Endothelial cell of umbilical vein (primary cell): ENCODE measurements around the gene ZNF778. TPM values are rescaled to one million over a fixed set of nuclear protein-coding genes. Genes with fewer than 3 reads are reported as not detected.
A peak's percentile ranks its signal among the peaks of the same experiment; 100 is the strongest.

ENCODE experiments used
- BruUV-seq: library from RNA; stranded (reverse); fragments of 400-500 nt; replicated peaks from 2 replicates; lab custom pipeline; 2021; lab: Mats Ljungman, UMichigan
- CTCF ChIA-PET: fragments of 300-600, 350-600 bp; sonication (Branson Sonifier 250); formaldehyde crosslinking; loops from one replicate; lab custom pipeline; 2021; ENCODE audit warnings: antibody characterized with exemption, inconsistent platforms; lab: Charles Lee
- POLR2A ChIA-PET: fragments of 300-600, 350-600 bp; sonication (Branson Sonifier 250); formaldehyde crosslinking; loops from one replicate; lab custom pipeline; 2021; ENCODE audit warnings: antibody characterized with exemption, inconsistent platforms; lab: Charles Lee
- DNase-seq: peaks from one replicate; pipeline ENCODE4 v3.0.0-alpha.2; 2011; ENCODE audit warnings: low read depth, low spot score
- FAIRE-seq: peaks from 2 replicates; lab custom pipeline; 2011; peaks lifted over from hg19 to GRCh38; lab: Jason Lieb, UNC
- H2AFZ ChIP-seq: 2 replicates; pipeline ENCODE4 v1.6.0; 2012; ENCODE audit warnings: low read depth, low read length, control low read depth, inconsistent platforms
- H3K27ac ChIP-seq: 2 replicates; pipeline ENCODE4 v1.5.1; 2011; ENCODE audit warnings: low read depth, mild to moderate bottlenecking, control low read depth, low read length, moderate library complexity; ENCODE audit not compliant: insufficient read depth
- H3K27me3 ChIP-seq, 2 experiments: 2 replicates each; pipeline versions ENCODE4 v1.6.0 to v1.6.1; 2011; ENCODE audit warnings: low read length in 2 of 2, mixed read lengths in 1 of 2; ENCODE audit not compliant: control insufficient read depth in 2 of 2, insufficient read depth in 2 of 2
- H3K36me3 ChIP-seq, 2 experiments: 2 replicates in 1 of 2; 3 replicates in 1 of 2; pipeline ENCODE4 v1.5.1; 2011; ENCODE audit warnings: low read length in 2 of 2, mild to moderate bottlenecking in 1 of 2, moderate library complexity in 1 of 2; ENCODE audit not compliant: control insufficient read depth in 2 of 2, insufficient read depth in 2 of 2; ENCODE audit errors: extremely low read depth in 1 of 2
- H3K4me1 ChIP-seq: 3 replicates; pipeline ENCODE4 v1.5.1; 2011; ENCODE audit warnings: mild to moderate bottlenecking, low read length; ENCODE audit not compliant: control insufficient read depth, insufficient read depth; ENCODE audit errors: extremely low read depth
- H3K4me2 ChIP-seq: 2 replicates; pipeline ENCODE4 v1.6.1; 2011; ENCODE audit warnings: low read length, control low read depth, mixed read lengths; ENCODE audit not compliant: insufficient read depth
- H3K4me3 ChIP-seq, 3 experiments: fragments of 200-600 bp in 1 of 3; sonication (generic), shearing (Covaris generic) in 1 of 3; replicated peaks in 1 of 3; 2 replicates each; pipeline ENCODE4 v1.5.1; 2011 to 2016; ENCODE audit warnings: control low read depth in 3 of 3, low read length in 3 of 3, mild to moderate bottlenecking in 2 of 3, inconsistent platforms in 1 of 3, low read depth in 1 of 3, moderate library complexity in 1 of 3; ENCODE audit not compliant: insufficient read depth in 1 of 3
- H3K79me2 ChIP-seq: 2 replicates; pipeline ENCODE4 v1.6.0; 2012; ENCODE audit warnings: low read length, inconsistent platforms; ENCODE audit not compliant: control insufficient read depth, insufficient read depth
- H3K9ac ChIP-seq: replicated peaks from 2 replicates; pipeline ENCODE3; 2011; ENCODE audit warnings: low read length, control low read depth; ENCODE audit not compliant: insufficient read depth; ENCODE audit errors: extremely low read depth
- H3K9me1 ChIP-seq: replicated peaks from 3 replicates; pipeline ENCODE4 v1.6.0; 2011; ENCODE audit warnings: mild to moderate bottlenecking, low read length; ENCODE audit not compliant: control insufficient read depth, insufficient read depth; ENCODE audit errors: extremely low read depth
- H3K9me3 ChIP-seq: replicated peaks from 2 replicates; pipeline ENCODE4 v1.5.1; 2012; ENCODE audit warnings: low read length, inconsistent platforms; ENCODE audit not compliant: control insufficient read depth, insufficient read depth
- H4K20me1 ChIP-seq: replicated peaks from 2 replicates; pipeline ENCODE3; 2011; ENCODE audit warnings: mild to moderate bottlenecking, low read length; ENCODE audit not compliant: control insufficient read depth, insufficient read depth; ENCODE audit errors: extremely low read depth
- CTCF ChIP-seq, 2 donors: IDR thresholded peaks; 1 replicate in 1 of 2; 2 replicates in 1 of 2; pipeline ENCODE4 v1.5.1; 2011; ENCODE audit warnings: low read length in 2 of 2, mild to moderate bottlenecking in 2 of 2, moderate library complexity in 2 of 2, control low read depth in 1 of 2, inconsistent platforms in 1 of 2, low read depth in 1 of 2; ENCODE audit not compliant: insufficient read depth in 1 of 2; ENCODE audit errors: extremely low read depth in 1 of 2
- EZH2 ChIP-seq: IDR thresholded peaks from 2 replicates; pipeline ENCODE4 v1.6.1; 2012; ENCODE audit warnings: borderline replicate concordance, low read depth, mild to moderate bottlenecking, moderate library complexity, low read length, inconsistent platforms; ENCODE audit not compliant: severe bottlenecking
- FOS ChIP-seq: IDR thresholded peaks from 2 replicates; pipeline ENCODE4 v1.6.1; 2011; ENCODE audit warnings: mild to moderate bottlenecking, low read length, moderate library complexity, borderline replicate concordance; ENCODE audit not compliant: insufficient read depth
- GATA2 ChIP-seq: IDR thresholded peaks from 2 replicates; pipeline ENCODE4 v1.7.0; 2011; ENCODE audit warnings: low read depth, mild to moderate bottlenecking, moderate library complexity, mixed read lengths, low read length; ENCODE audit not compliant: insufficient read length, insufficient read depth
- JUN ChIP-seq: IDR thresholded peaks from 2 replicates; pipeline ENCODE4 v1.6.1; 2011; ENCODE audit warnings: borderline replicate concordance, low read depth; ENCODE audit not compliant: insufficient read length, insufficient read depth
- MAX ChIP-seq: IDR thresholded peaks from 2 replicates; pipeline ENCODE4 v1.6.1; 2011; ENCODE audit not compliant: insufficient read depth, insufficient read length
- MYC ChIP-seq: IDR thresholded peaks from one replicate; pipeline ENCODE4 v1.6.1; 2011; ENCODE audit warnings: mild to moderate bottlenecking, low read depth, low read length
- POLR2A ChIP-seq: IDR thresholded peaks from 2 replicates; pipeline ENCODE4 v1.6.1; 2012; ENCODE audit warnings: low read depth, mild to moderate bottlenecking, control low read depth, low read length
- POLR2AphosphoS5 ChIP-seq: IDR thresholded peaks from 2 replicates; pipeline ENCODE4 v1.6.1; 2012; ENCODE audit warnings: low read depth, mild to moderate bottlenecking, control low read depth, low read length, moderate library complexity; ENCODE audit not compliant: insufficient read depth
- dilution Hi-C: fragments of 300-500 bp; cut with MboI; formaldehyde crosslinking; loops from one replicate; pipeline ENCODE4 v1.15.0; 2019; ENCODE audit warnings: low sequenced_read_pairs; ENCODE audit not compliant: extremely low pct_ligation_motif_present
- intact Hi-C: fragments of 100-400 bp; cut with micrococcal nuclease; formaldehyde crosslinking; loops from one replicate; pipeline ENCODE4 v1.10.0; 2022
- polyA plus RNA-seq, 4 experiments: library from polyadenylated mRNA; depleted of rRNA in 3 of 4; stranded (reverse) in 3 of 4; unstranded in 1 of 4; fragments of >200 nt; gene quantifications; 2 replicates each; pipeline versions ENCODE4 v1.2.1 to v1.2.3, GENCODE V29; 2011 to 2012; ENCODE audit warnings: missing spikeins in 1 of 4
- total RNA-seq: library from RNA; stranded (reverse); gene quantifications from 2 replicates; pipeline ENCODE4 v1.2.3, GENCODE V29; 2021

The ZNF778 gene
- total and polyA plus RNA-seq, 2 donors (not counting 3 experiments of a cell fraction or from before 2014, with no cell fraction given), result 3.8 to 10.9 TPM

GRCh38 chr16:89217138-89217387 is 440 bp upstream of the ZNF778 start:
- H4K20me1 ChIP-seq, result no peaks in the 10 kb centered on the region
- H3K79me2 ChIP-seq, result peaks cover 9% of the 10 kb centered on the region
- intact Hi-C loops, result loop anchor here (1.0 to 5.0 kb wide), 4 partner anchors 125 to 472 kb away; partner anchors contain the start of gene ACSF3
- H3K27me3 ChIP-seq, result no peaks in the 10 kb centered on the region
- no peaks in the 10 kb centered on the region for H3K9me1 ChIP-seq
- FAIRE-seq (no peak), DNase-seq (no peak)
- peak overlapping the region; percentile 91 for H3K4me2 ChIP-seq
- peak overlapping the region; percentile 68 for H2AFZ ChIP-seq
- H3K4me3 ChIP-seq, result peak overlapping the region; percentile 66 to 90 (median 85)
- no peaks in the 10 kb centered on the region for H3K9me3 ChIP-seq
- ChIA-PET POLR2A (no interaction called here), CTCF (interaction anchor here (1.0 to 2.6 kb wide), 6 partner anchors 23 to 647 kb away, joined by 3 to 13 read pairs (median 6); partner anchors contain the start of gene ZC3H18)
- dilution Hi-C loops, result no loop called here
- H3K9ac ChIP-seq, result peak overlapping the region; percentile 66
- TSS peak; percentile 80 for BruUV-seq
- peaks cover 10% of the 10 kb centered on the region for H3K4me1 ChIP-seq
- peaks cover 0 to 13% of the 10 kb centered on the region in 2 experiments for H3K36me3 ChIP-seq
- peak overlapping the region; percentile 57 for H3K27ac ChIP-seq
- TF ChIP-seq FOS (no peak), JUN (no peak), CTCF (IDR thresholded peaks at IDR 0.05; ENCODE audit: extremely low read depth in 1 of 2, insufficient read depth in 1 of 2, low read depth in 1 of 2, low read length in 2 of 2) (no peak), POLR2A (no peak), MAX (no peak), EZH2 (no peak), POLR2AphosphoS5 (no peak), MYC (no peak), GATA2 (no peak)
